ENCODE measurements around the gene LLPH. TPM values are rescaled to one million over a fixed set of nuclear protein-coding genes. Genes with fewer than 3 reads are reported as not detected.

Gene LLPH
- total and polyA plus RNA-seq, 2 of the 13 experiments (the other 11 are each of a cell fraction or from before 2014, with no cell fraction given), result 4.2 to 25.6 TPM

DNA sequence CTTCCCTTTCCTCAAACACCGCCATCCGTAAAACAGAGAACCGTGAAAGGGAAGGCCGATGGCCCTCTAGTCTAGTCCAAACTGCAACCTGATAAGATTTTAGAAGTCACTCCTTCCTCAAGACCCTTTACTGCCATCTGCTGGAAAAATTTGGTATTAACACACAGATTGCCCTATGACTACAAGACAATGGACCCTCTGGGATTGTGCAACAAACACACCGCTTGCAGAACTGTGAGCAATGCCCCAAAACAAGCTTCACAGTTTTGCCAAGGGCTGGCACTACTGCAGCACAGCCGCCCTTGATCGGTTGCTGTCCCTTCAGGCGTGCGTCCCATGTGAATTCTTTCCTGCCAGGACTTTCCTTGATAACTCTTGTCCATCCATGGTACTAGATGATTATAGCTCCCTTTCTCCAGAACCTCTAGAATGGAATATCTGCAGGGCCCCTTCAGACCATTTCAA, 23.1 kb downstream of the LLPH start (continued):
- TF ChIP-seq, protein P1, sequence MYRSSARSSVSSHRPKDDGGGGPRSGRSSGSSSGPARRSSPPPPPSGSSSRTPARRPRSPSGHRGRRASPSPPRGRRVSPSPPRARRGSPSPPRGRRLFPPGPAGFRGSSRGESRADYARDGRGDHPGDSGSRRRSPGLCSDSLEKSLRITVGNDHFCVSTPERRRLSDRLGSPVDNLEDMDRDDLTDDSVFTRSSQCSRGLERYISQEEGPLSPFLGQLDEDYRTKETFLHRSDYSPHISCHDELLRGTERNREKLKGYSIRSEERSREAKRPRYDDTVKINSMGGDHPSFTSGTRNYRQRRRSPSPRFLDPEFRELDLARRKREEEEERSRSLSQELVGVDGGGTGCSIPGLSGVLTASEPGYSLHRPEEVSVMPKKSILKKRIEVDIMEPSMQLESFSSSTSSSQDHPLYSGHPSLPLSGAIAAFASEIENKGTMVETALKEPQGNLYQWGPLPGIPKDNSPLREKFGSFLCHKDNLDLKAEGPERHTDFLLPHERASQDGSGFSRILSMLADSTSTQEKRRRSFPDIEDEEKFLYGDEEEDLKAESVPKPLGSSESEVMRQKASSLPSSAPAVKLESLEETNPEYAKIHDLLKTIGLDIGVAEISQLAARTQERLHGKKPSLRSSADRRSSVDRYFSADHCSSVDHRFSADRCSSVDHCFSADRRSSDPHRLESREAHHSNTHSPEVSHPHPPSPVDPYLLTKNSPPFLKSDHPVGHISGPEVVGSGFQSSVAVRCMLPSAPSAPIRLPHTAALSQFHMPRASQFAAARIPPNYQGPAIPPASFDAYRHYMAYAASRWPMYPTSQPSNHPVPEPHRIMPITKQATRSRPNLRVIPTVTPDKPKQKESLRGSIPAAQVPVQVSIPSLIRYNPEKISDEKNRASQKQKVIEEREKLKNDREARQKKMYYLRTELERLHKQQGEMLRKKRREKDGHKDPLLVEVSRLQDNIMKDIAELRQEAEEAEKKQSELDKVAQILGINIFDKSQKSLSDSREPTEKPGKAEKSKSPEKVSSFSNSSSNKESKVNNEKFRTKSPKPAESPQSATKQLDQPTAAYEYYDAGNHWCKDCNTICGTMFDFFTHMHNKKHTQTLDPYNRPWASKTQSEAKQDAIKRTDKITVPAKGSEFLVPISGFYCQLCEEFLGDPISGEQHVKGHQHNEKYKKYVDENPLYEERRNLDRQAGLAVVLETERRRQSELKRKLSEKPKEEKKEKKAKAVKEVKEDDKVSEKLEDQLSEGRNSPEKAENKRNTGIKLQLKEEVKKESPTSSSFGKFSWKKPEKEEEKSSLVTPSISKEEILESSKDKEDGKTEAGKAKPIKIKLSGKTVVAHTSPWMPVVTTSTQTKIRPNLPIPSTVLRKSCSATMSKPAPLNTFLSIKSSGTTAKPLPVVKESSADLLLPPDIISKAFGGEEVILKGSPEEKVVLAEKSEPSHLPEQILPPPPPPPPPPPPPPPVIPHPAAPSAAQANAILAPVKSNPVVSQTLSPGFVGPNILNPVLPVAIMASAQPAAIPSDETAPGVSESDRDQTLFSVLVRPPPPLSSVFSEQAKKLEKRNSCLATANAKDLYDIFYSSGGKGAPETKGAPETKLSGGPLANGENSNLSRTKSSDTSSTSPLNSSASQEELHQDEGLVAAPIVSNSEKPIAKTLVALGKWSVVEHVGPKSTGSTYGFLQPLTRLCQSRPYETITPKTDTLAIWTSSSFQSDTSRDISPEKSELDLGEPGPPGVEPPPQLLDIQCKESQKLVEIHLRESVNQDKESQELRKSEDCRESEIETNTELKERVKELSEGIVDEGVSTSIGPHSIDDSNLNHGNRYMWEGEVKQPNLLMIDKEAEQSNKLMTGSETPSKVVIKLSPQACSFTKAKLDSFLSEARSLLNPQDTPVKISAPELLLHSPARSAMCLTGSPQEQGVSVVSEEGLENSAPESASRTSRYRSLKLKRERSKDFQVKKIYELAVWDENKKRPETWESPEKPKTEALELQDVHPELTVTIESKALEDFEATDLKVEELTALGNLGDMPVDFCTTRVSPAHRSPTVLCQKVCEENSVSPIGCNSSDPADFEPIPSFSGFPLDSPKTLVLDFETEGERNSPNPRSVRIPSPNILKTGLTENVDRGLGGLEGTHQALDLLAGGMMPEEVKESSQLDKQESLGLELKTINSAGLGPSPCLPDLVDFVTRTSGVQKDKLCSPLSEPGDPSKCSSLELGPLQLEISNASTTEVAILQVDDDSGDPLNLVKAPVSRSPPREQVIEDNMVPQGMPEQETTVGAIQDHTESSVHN (CRISPR knock-in tag; IDR thresholded peaks at IDR 0.05), result 0 out of 2 replicates have a peak, but pooled peaks have one; percentile 30
- peak; percentile 12 for TF ChIP-seq TEAD3 (CRISPR knock-in tag; optimal IDR thresholded peaks at IDR 0.05; ENCODE audit: borderline replicate concordance)
- TF ChIP-seq CEBPB (IDR thresholded peaks at IDR 0.05; ENCODE audit: borderline replicate concordance, low read depth, low read length), result peak; percentile 99
- TF ChIP-seq ARNTL (CRISPR knock-in tag; IDR thresholded peaks at IDR 0.05), result no peak
- no peak for TF ChIP-seq ZNF546 (CRISPR knock-in tag; conservative IDR thresholded peaks at IDR 0.05)
- TF ChIP-seq, protein P2, sequence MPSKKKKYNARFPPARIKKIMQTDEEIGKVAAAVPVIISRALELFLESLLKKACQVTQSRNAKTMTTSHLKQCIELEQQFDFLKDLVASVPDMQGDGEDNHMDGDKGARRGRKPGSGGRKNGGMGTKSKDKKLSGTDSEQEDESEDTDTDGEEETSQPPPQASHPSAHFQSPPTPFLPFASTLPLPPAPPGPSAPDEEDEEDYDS (CRISPR knock-in tag; IDR thresholded peaks at IDR 0.05), result 0 out of 2 replicates have a peak, but pooled peaks have one; percentile 23
- no peak for TF ChIP-seq ZNF17 (CRISPR knock-in tag; IDR thresholded peaks at IDR 0.05)
- TF ChIP-seq SRF (IDR thresholded peaks at IDR 0.05; ENCODE audit: low read depth, low read length), result no peak
- no peak for TF ChIP-seq MED8 (CRISPR knock-in tag; IDR thresholded peaks at IDR 0.05; ENCODE audit: insufficient replicate concordance)
- 0 out of 2 replicates have a peak, but pooled peaks have one; percentile 23 for TF ChIP-seq ZNF644 (CRISPR knock-in tag; IDR thresholded peaks at IDR 0.05; ENCODE audit: low read depth)
- TF ChIP-seq SOX5 (CRISPR knock-in tag; IDR thresholded peaks at IDR 0.05; ENCODE audit: borderline replicate concordance), result peak; percentile 66
- no peak for TF ChIP-seq ZNF230 (CRISPR knock-in tag; IDR thresholded peaks at IDR 0.05)
- TF ChIP-seq LCORL (IDR thresholded peaks at IDR 0.05), result no peak
- TF ChIP-seq LCORL (CRISPR knock-in tag; IDR thresholded peaks at IDR 0.05), result peak; percentile 50; the same call in 1 of the 2 replicates
- TF ChIP-seq, protein P3, sequence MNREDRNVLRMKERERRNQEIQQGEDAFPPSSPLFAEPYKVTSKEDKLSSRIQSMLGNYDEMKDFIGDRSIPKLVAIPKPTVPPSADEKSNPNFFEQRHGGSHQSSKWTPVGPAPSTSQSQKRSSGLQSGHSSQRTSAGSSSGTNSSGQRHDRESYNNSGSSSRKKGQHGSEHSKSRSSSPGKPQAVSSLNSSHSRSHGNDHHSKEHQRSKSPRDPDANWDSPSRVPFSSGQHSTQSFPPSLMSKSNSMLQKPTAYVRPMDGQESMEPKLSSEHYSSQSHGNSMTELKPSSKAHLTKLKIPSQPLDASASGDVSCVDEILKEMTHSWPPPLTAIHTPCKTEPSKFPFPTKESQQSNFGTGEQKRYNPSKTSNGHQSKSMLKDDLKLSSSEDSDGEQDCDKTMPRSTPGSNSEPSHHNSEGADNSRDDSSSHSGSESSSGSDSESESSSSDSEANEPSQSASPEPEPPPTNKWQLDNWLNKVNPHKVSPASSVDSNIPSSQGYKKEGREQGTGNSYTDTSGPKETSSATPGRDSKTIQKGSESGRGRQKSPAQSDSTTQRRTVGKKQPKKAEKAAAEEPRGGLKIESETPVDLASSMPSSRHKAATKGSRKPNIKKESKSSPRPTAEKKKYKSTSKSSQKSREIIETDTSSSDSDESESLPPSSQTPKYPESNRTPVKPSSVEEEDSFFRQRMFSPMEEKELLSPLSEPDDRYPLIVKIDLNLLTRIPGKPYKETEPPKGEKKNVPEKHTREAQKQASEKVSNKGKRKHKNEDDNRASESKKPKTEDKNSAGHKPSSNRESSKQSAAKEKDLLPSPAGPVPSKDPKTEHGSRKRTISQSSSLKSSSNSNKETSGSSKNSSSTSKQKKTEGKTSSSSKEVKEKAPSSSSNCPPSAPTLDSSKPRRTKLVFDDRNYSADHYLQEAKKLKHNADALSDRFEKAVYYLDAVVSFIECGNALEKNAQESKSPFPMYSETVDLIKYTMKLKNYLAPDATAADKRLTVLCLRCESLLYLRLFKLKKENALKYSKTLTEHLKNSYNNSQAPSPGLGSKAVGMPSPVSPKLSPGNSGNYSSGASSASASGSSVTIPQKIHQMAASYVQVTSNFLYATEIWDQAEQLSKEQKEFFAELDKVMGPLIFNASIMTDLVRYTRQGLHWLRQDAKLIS (CRISPR knock-in tag; IDR thresholded peaks at IDR 0.05), result no peak
- no peak for TF ChIP-seq SNRNP70 (IDR thresholded peaks at IDR 0.05; ENCODE audit: low read depth, low read length)
- TF ChIP-seq ZNF235 (CRISPR knock-in tag; IDR thresholded peaks at IDR 0.05; ENCODE audit: borderline replicate concordance), result no peak
- no peak for TF ChIP-seq MYNN (CRISPR knock-in tag; IDR thresholded peaks at IDR 0.05; ENCODE audit: low read depth)
- TF ChIP-seq ZNF225 (CRISPR knock-in tag; IDR thresholded peaks at IDR 0.05), result no peak
